H9 (cell line): ENCODE measurements around the gene STYXL2. TPM values are rescaled to one million over a fixed set of nuclear protein-coding genes. Genes with fewer than 3 reads are reported as not detected.

Experiments
- DNase-seq: peaks from one replicate; pipeline ENCODE4 v3.0.0-alpha.2; 2017
- H2AFZ ChIP-seq: one replicate; pipeline ENCODE4 v1.6.1; 2013; ENCODE audit warnings: mild to moderate bottlenecking, low read length, control low read depth, moderate library complexity
- H2AK5ac ChIP-seq: 2 replicates; pipeline ENCODE4 v1.6.1; 2013; ENCODE audit warnings: low read length, control low read depth, mixed read lengths; ENCODE audit not compliant: insufficient read length
- H2BK120ac ChIP-seq: one replicate; pipeline ENCODE4 v1.6.1; 2013; ENCODE audit warnings: low read depth, mild to moderate bottlenecking, low read length, control low read depth, inconsistent platforms; ENCODE audit not compliant: poor library complexity, severe bottlenecking
- H2BK12ac ChIP-seq: 2 replicates; pipeline ENCODE4 v1.6.1; 2013; ENCODE audit warnings: low read length, control low read depth, mixed read lengths, low read depth; ENCODE audit not compliant: insufficient read length
- H2BK15ac ChIP-seq: 2 replicates; pipeline ENCODE4 v1.6.1; 2013; ENCODE audit warnings: low read depth, low read length, control low read depth
- H2BK20ac ChIP-seq: one replicate; pipeline ENCODE4 v1.6.1; 2013; ENCODE audit warnings: low read depth, mild to moderate bottlenecking, low read length, control low read depth, inconsistent platforms; ENCODE audit not compliant: poor library complexity, severe bottlenecking
- H2BK5ac ChIP-seq: 2 replicates; pipeline ENCODE4 v1.6.1; 2013; ENCODE audit warnings: low read length, control low read depth, mixed read lengths; ENCODE audit not compliant: insufficient read length
- H3K14ac ChIP-seq: 2 replicates; pipeline ENCODE4 v1.6.1; 2013; ENCODE audit warnings: low read length, control low read depth; ENCODE audit not compliant: insufficient read depth
- H3K18ac ChIP-seq: 2 replicates; pipeline ENCODE4 v1.6.1; 2013; ENCODE audit warnings: low read depth, mild to moderate bottlenecking, mixed read lengths, low read length, control low read depth; ENCODE audit not compliant: insufficient read length
- H3K23ac ChIP-seq: 2 replicates; pipeline ENCODE4 v1.6.1; 2013; ENCODE audit warnings: low read length, control low read depth, mixed read lengths, low read depth; ENCODE audit not compliant: insufficient read length
- H3K23me2 ChIP-seq: 2 replicates; pipeline ENCODE4 v1.6.1; 2013; ENCODE audit warnings: low read depth, mild to moderate bottlenecking, mixed read lengths, low read length, control low read depth; ENCODE audit not compliant: insufficient read length, poor library complexity, severe bottlenecking
- H3K27ac ChIP-seq: 2 replicates; pipeline ENCODE4 v1.5.1; 2013; ENCODE audit warnings: low read length, control low read depth, mixed read lengths, low read depth; ENCODE audit not compliant: insufficient read length
- H3K27me3 ChIP-seq: 2 replicates; pipeline ENCODE4 v1.6.1; 2013; ENCODE audit warnings: low read length, control low read depth, inconsistent platforms; ENCODE audit not compliant: insufficient read depth
- H3K4ac ChIP-seq: 2 replicates; pipeline ENCODE4 v1.6.1; 2013; ENCODE audit warnings: low read depth, mild to moderate bottlenecking, control low read depth, inconsistent platforms, low read length, moderate library complexity
- H3K4me1 ChIP-seq: 2 replicates; pipeline ENCODE4 v1.6.1; 2013; ENCODE audit warnings: low read length, control low read depth, inconsistent platforms; ENCODE audit not compliant: insufficient read depth
- H3K4me2 ChIP-seq: 2 replicates; pipeline ENCODE4 v1.6.1; 2013; ENCODE audit warnings: low read length, control low read depth, mixed read lengths; ENCODE audit not compliant: insufficient read length, insufficient read depth
- H3K56ac ChIP-seq: 2 replicates; pipeline ENCODE4 v1.6.1; 2013; ENCODE audit warnings: low read depth, mild to moderate bottlenecking, mixed read lengths, low read length, control low read depth; ENCODE audit not compliant: insufficient read length
- H3K79me1 ChIP-seq: 2 replicates; pipeline ENCODE4 v1.6.1; 2013; ENCODE audit warnings: low read depth, mild to moderate bottlenecking, moderate library complexity, low read length, control low read depth, inconsistent platforms; ENCODE audit not compliant: insufficient read depth, poor library complexity, severe bottlenecking
- H3K79me2 ChIP-seq: 2 replicates; pipeline ENCODE4 v1.6.1; 2013; ENCODE audit warnings: low read length, control low read depth, inconsistent platforms; ENCODE audit not compliant: insufficient read depth
- H3K9ac ChIP-seq: 2 replicates; pipeline ENCODE4 v1.6.1; 2013; ENCODE audit warnings: low read length, control low read depth, mixed read lengths; ENCODE audit not compliant: insufficient read length; ENCODE audit errors: extremely low read depth
- H3K9me3 ChIP-seq: one replicate; pipeline ENCODE4 v1.6.1; 2013; ENCODE audit warnings: low read depth, low read length, inconsistent platforms; ENCODE audit not compliant: control insufficient read depth
- H3T11ph ChIP-seq: one replicate; pipeline ENCODE4 v1.6.1; 2013; ENCODE audit warnings: mild to moderate bottlenecking, low read length, control low read depth, inconsistent platforms
- H4K20me1 ChIP-seq: one replicate; pipeline ENCODE4 v1.6.1; 2013; ENCODE audit not compliant: control insufficient read depth, insufficient read length, insufficient read depth
- H4K5ac ChIP-seq: 2 replicates; pipeline ENCODE4 v1.6.1; 2013; ENCODE audit warnings: low read depth, mild to moderate bottlenecking, mixed read lengths, low read length, control low read depth; ENCODE audit not compliant: insufficient read length
- H4K8ac ChIP-seq: replicated peaks from 2 replicates; pipeline ENCODE4 v1.6.1; 2013; ENCODE audit warnings: low read length, control low read depth, mixed read lengths, low read depth; ENCODE audit not compliant: insufficient read length
- H4K91ac ChIP-seq: 2 replicates; pipeline ENCODE4 v1.6.1; 2013; ENCODE audit warnings: low read depth, mild to moderate bottlenecking, moderate library complexity, mixed read lengths, low read length, control low read depth; ENCODE audit not compliant: insufficient read length
- H3K27ac Mint-ChIP-seq, 3 experiments: 2 replicates in 2 of 3; 3 replicates in 1 of 3; pipeline ENCODE4 v1.8.0; 2020 to 2021; ENCODE audit warnings: mixed read lengths in 3 of 3, mild to moderate bottlenecking in 1 of 3, moderate library complexity in 1 of 3
- H3K27me3 Mint-ChIP-seq: 2 replicates; pipeline ENCODE4 v1.8.0; 2021; ENCODE audit warnings: low read depth, mild to moderate bottlenecking, moderate library complexity, mixed read lengths
- H3K36me3 Mint-ChIP-seq, 3 experiments: 2 replicates in 2 of 3; 3 replicates in 1 of 3; pipeline ENCODE4 v1.8.0; 2020 to 2021; ENCODE audit warnings: low read depth in 3 of 3, mixed read lengths in 3 of 3; ENCODE audit not compliant: insufficient read depth in 1 of 3
- H3K4me1 Mint-ChIP-seq, 2 experiments: 2 replicates each; pipeline ENCODE4 v1.8.0; 2020; ENCODE audit warnings: mixed read lengths in 2 of 2
- H3K4me3 Mint-ChIP-seq, 2 experiments: 2 replicates in 1 of 2; 3 replicates in 1 of 2; pipeline ENCODE4 v1.8.0; 2020 to 2021; ENCODE audit warnings: mild to moderate bottlenecking in 2 of 2, mixed read lengths in 2 of 2, moderate library complexity in 1 of 2
- H3K9me3 Mint-ChIP-seq, 2 experiments: 2 replicates in 1 of 2; 3 replicates in 1 of 2; pipeline ENCODE4 v1.8.0; 2020; ENCODE audit warnings: mild to moderate bottlenecking in 2 of 2, mixed read lengths in 2 of 2, moderate library complexity in 1 of 2
- WGBS: extraction: QIAGEN DNeasy Blood & Tissue Kit; methylation state at CpG from one replicate; pipeline ENCODE4 v1.1.7; 2013; ENCODE audit warnings: missing lambda C conversion rate, low lambda C conversion rate, mixed read lengths; ENCODE audit not compliant: insufficient read length; ENCODE audit errors: extremely low coverage; 5-methylcytosine and 5-hydroxymethylcytosine counted together
- long read RNA-seq: library from polyadenylated mRNA; unstranded; transcript quantifications from one replicate; pipeline ENCODE4 v2.0.0, GENCODE V29; 2020
- total RNA-seq: library from RNA; stranded (reverse); gene quantifications from 2 replicates; pipeline ENCODE4 v1.2.1, GENCODE V29; 2021
- TF ChIP-seq, protein P1 (sequence below): fragments of 200-600 bp; sonication (generic); conservative IDR thresholded peaks from 3 replicates; pipeline ENCODE4 v1.8.0; 2021; ENCODE audit warnings: antibody characterized with exemption, mild to moderate bottlenecking

Gene STYXL2
- 0.09 and 0.13 TPM in 2 replicates for total RNA-seq
- long read RNA-seq = 0 reads

GRCh38 chr1:167093846-167094516, at the start of gene STYXL2:
TSS of gene STYXL2 (plus strand) at chr1:167094075. CDS start at chr1:167094850, 775 bp downstream.
- no peak within 1 kb of the TSS for H3K56ac ChIP-seq
- no peak within 1 kb of the TSS for H3K9ac ChIP-seq
- no peak within 1 kb of the TSS for H4K91ac ChIP-seq
- H4K20me1 ChIP-seq = no peaks in the 10 kb centered on the region
- no peak within 1 kb of the TSS for H3K27ac ChIP-seq
- H3K9me3 ChIP-seq = no peaks in the 10 kb centered on the region
- no peaks in the 10 kb centered on the region for H3K79me2 ChIP-seq
- no peak within 1 kb of the TSS for H3T11ph ChIP-seq
- H2BK20ac ChIP-seq = no peak within 1 kb of the TSS
- H4K5ac ChIP-seq = no peak within 1 kb of the TSS
- Mint-ChIP-seq H3K36me3 (peaks cover 0 to 4% (median 0%) of the 10 kb centered on the region in 3 experiments; a peak in 1 of 7 replicates), H3K27ac (peak within 1 kb of the TSS in 1 of 3 experiments; percentile 24; a peak in 1 of 7 replicates), H3K27me3 (peaks cover 2% of the 10 kb centered on the region; the same call in 1 of the 2 replicates), H3K9me3 (no peaks in the 10 kb centered on the region), H3K4me1 (peaks cover 12 to 15% of the 10 kb centered on the region in 2 experiments), H3K4me3 (no peak within 1 kb of the TSS; a peak in 1 of 5 replicates)
- H3K14ac ChIP-seq = no peak within 1 kb of the TSS
- no peak within 1 kb of the TSS for H2AK5ac ChIP-seq
- no peak within 1 kb of the TSS for H3K18ac ChIP-seq
- no peaks in the 10 kb centered on the region for H3K23me2 ChIP-seq
- DNase-seq = no peak
- no peaks in the 10 kb centered on the region; the same call in 1 of the 2 replicates for H3K27me3 ChIP-seq
- no peak within 1 kb of the TSS for H3K4me2 ChIP-seq
- H3K79me1 ChIP-seq = no peaks in the 10 kb centered on the region
- H2AFZ ChIP-seq = no peak within 1 kb of the TSS
- WGBS = no CpG with 5 or more reads among the region's 8 CpGs
- H3K4me1 ChIP-seq = no peaks in the 10 kb centered on the region
- TF ChIP-seq, protein P1, sequence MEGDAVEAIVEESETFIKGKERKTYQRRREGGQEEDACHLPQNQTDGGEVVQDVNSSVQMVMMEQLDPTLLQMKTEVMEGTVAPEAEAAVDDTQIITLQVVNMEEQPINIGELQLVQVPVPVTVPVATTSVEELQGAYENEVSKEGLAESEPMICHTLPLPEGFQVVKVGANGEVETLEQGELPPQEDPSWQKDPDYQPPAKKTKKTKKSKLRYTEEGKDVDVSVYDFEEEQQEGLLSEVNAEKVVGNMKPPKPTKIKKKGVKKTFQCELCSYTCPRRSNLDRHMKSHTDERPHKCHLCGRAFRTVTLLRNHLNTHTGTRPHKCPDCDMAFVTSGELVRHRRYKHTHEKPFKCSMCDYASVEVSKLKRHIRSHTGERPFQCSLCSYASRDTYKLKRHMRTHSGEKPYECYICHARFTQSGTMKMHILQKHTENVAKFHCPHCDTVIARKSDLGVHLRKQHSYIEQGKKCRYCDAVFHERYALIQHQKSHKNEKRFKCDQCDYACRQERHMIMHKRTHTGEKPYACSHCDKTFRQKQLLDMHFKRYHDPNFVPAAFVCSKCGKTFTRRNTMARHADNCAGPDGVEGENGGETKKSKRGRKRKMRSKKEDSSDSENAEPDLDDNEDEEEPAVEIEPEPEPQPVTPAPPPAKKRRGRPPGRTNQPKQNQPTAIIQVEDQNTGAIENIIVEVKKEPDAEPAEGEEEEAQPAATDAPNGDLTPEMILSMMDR = no peak
- no peak within 1 kb of the TSS for H2BK15ac ChIP-seq
- no peak within 1 kb of the TSS for H4K8ac ChIP-seq
- H3K23ac ChIP-seq = no peak within 1 kb of the TSS
- no peak within 1 kb of the TSS for H2BK120ac ChIP-seq
- H3K4ac ChIP-seq = no peak within 1 kb of the TSS
- no peak within 1 kb of the TSS for H2BK12ac ChIP-seq
- no peak within 1 kb of the TSS for H2BK5ac ChIP-seq
